GM18868 (cell line): Measurements from ENCODE around the gene OS9.
"Not testable (repeated sequence)": the region's sequence is repeated elsewhere in the genome, so short reads cannot be mapped to it uniquely, and the experiment has no call there.

Experiments
- ATAC-seq: cut with Tn5 transposase; IDR thresholded peaks from one replicate; pipeline ENCODE4 v1.9.1; 2021; ENCODE audit warnings: mild to moderate bottlenecking, moderate library complexity; ENCODE audit not compliant: unreplicated experiment

The OS9 gene

GRCh38 chr12:57693659-57694458 lies at the start of gene OS9:
TSS of gene OS9 (plus strand) at chr12:57694132. CDS start at chr12:57694162, 30 bp downstream.
- ATAC-seq, result peak; percentile 96

- not testable (repeated sequence) for ATAC-seq
Measured at GRCh38 chr12:57645990-57646658, 47.8 kb upstream of the OS9 start.

- not testable (repeated sequence) for ATAC-seq
Measured at GRCh38 chr12:57646659-57647049, 47.3 kb upstream of the OS9 start.

- no peak for ATAC-seq
Measured at GRCh38 chr12:57654042-57654441, 39.9 kb upstream of the OS9 start.

- no peak for ATAC-seq
Measured at GRCh38 chr12:57655541-57656240, 38.2 kb upstream of the OS9 start.

GRCh38 chr12:57656408-57656807 lies 37.5 kb upstream of the OS9 start:
- not testable (repeated sequence) for ATAC-seq

GRCh38 chr12:57657744-57658143 lies 36.2 kb upstream of the OS9 start:
- no peak for ATAC-seq

GRCh38 chr12:57658890-57659289 lies 35.0 kb upstream of the OS9 start:
- ATAC-seq, result no peak

GRCh38 chr12:57661376-57661775 lies 32.6 kb upstream of the OS9 start:
- no peak for ATAC-seq

GRCh38 chr12:57665066-57665820 lies 28.7 kb upstream of the OS9 start:
- ATAC-seq, result not testable (repeated sequence)

- no peak for ATAC-seq
Measured at GRCh38 chr12:57666897-57667296, 27.0 kb upstream of the OS9 start.

- not testable (repeated sequence) for ATAC-seq
Measured at GRCh38 chr12:57669691-57670090, 24.2 kb upstream of the OS9 start.

- not testable (repeated sequence) for ATAC-seq
Measured at GRCh38 chr12:57671811-57672210, 22.1 kb upstream of the OS9 start.

- ATAC-seq, result no peak
Measured at GRCh38 chr12:57672801-57673200, 21.1 kb upstream of the OS9 start.

GRCh38 chr12:57674691-57675090 lies 19.2 kb upstream of the OS9 start:
- ATAC-seq, result no peak

GRCh38 chr12:57677947-57678346 lies 16.0 kb upstream of the OS9 start:
- ATAC-seq, result not testable (repeated sequence)

- no peak for ATAC-seq
Measured at GRCh38 chr12:57679697-57680096, 14.2 kb upstream of the OS9 start.

- no peak for ATAC-seq
Measured at GRCh38 chr12:57687862-57688261, 6.1 kb upstream of the OS9 start.

- no peak for ATAC-seq
Measured at GRCh38 chr12:57688931-57689330, 5.0 kb upstream of the OS9 start.

- ATAC-seq, result no peak
Measured at GRCh38 chr12:57692500-57692899, 1.4 kb upstream of the OS9 start.

GRCh38 chr12:57693317-57693658 lies 644 bp upstream of the OS9 start:
- no peak for ATAC-seq
